HG02642 (cell line): ENCODE measurements around the gene TSR3.

Source experiments
- ATAC-seq: cut with Tn5 transposase; IDR thresholded peaks from one replicate; pipeline ENCODE4 v1.9.1; 2021; ENCODE audit warnings: mild to moderate bottlenecking; ENCODE audit not compliant: unreplicated experiment, poor library complexity

The TSR3 gene

GRCh38 chr16:1355591-1355990 is 3.9 kb upstream of the TSR3 start:
- ATAC-seq: no peak

GRCh38 chr16:1354815-1355540 is 3.3 kb upstream of the TSR3 start:
- no peak for ATAC-seq

- peak; percentile 17 for ATAC-seq
These were observed 480 bp downstream of the TSR3 start for GRCh38 chr16:1351215-1351581.

- ATAC-seq: no peak
These were observed 987 bp downstream of the TSR3 start for GRCh38 chr16:1350691-1351090.

- ATAC-seq: no peak
These were observed 1.7 kb downstream of the TSR3 start for GRCh38 chr16:1349951-1350350.

GRCh38 chr16:1349351-1349750 is 2.3 kb downstream of the TSR3 start:
- no peak for ATAC-seq

- no peak for ATAC-seq
These were observed 2.8 kb downstream of the TSR3 start for GRCh38 chr16:1348926-1349325.

- no peak for ATAC-seq
These were observed 3.2 kb downstream of the TSR3 start for GRCh38 chr16:1348441-1348840.

GRCh38 chr16:1347962-1348361 is 3.7 kb downstream of the TSR3 start:
- ATAC-seq: no peak

- ATAC-seq: no peak
These were observed 4.3 kb downstream of the TSR3 start for GRCh38 chr16:1347286-1347855.

- ATAC-seq: no peak
These were observed 5.0 kb downstream of the TSR3 start for GRCh38 chr16:1346422-1347285.

- no peak for ATAC-seq
These were observed 5.8 kb downstream of the TSR3 start for GRCh38 chr16:1345651-1346421.

- ATAC-seq: no peak
These were observed 6.6 kb downstream of the TSR3 start for GRCh38 chr16:1345087-1345486.

- ATAC-seq: no peak
These were observed 7.2 kb downstream of the TSR3 start for GRCh38 chr16:1344499-1344898.

- no peak for ATAC-seq
These were observed 8.0 kb downstream of the TSR3 start for GRCh38 chr16:1343428-1344242.

GRCh38 chr16:1342526-1343427 is 8.9 kb downstream of the TSR3 start:
- peak; percentile 90 for ATAC-seq

GRCh38 chr16:1341495-1342420 is 9.9 kb downstream of the TSR3 start:
- no peak for ATAC-seq
